Naive thymus-derived CD4-positive, alpha-beta T cell (primary cell): ENCODE measurements around the gene PUSL1. TPM values are rescaled to one million over a fixed set of nuclear protein-coding genes. Genes with fewer than 3 reads are reported as not detected.
A peak's percentile ranks its signal among the peaks of the same experiment; 100 is the strongest.

Experiments used
- ATAC-seq: fragments of 150-1000 bp; cut with Tn5 transposase; 2 replicates; pipeline ENCODE4 v1.10.0; 2021; ENCODE audit warnings: mild to moderate bottlenecking, moderate library complexity
- CTCF ChIA-PET: fragments of 350-600 bp; sonication (Branson Sonifier 250); formaldehyde crosslinking; loops from one replicate; lab custom pipeline; 2021; ENCODE audit warnings: antibody characterized with exemption; lab: Charles Lee
- POLR2A ChIA-PET: fragments of 350-600 bp; sonication (Branson Sonifier 250); formaldehyde crosslinking; loops from one replicate; lab custom pipeline; 2021; ENCODE audit warnings: antibody characterized with exemption, inconsistent platforms; lab: Charles Lee
- DNase-seq, 9 donors: peaks; one replicate each; pipeline versions ENCODE4 v3.0.0 to v3.0.0-alpha.2; 2020 to 2022; ENCODE audit warnings: mixed read lengths in 1 of 9
- H3K27ac ChIP-seq: one replicate; pipeline ENCODE4 v1.7.0; 2013; ENCODE audit warnings: mild to moderate bottlenecking, low read depth, low read length, moderate library complexity
- H3K27me3 ChIP-seq, 2 donors: one replicate each; pipeline ENCODE4 v1.7.0; 2013; ENCODE audit warnings: low read length in 2 of 2, mild to moderate bottlenecking in 2 of 2, moderate library complexity in 2 of 2; ENCODE audit not compliant: control insufficient read depth in 2 of 2, insufficient read depth in 2 of 2
- H3K36me3 ChIP-seq, 3 experiments: 1 replicate in 2 of 3; 2 replicates in 1 of 3; pipeline ENCODE4 v1.7.0; 2013; ENCODE audit warnings: low read length in 3 of 3, mild to moderate bottlenecking in 3 of 3, moderate library complexity in 1 of 3; ENCODE audit not compliant: insufficient read depth in 3 of 3, control insufficient read depth in 2 of 3
- H3K4me1 ChIP-seq, 2 donors: one replicate each; pipeline ENCODE4 v1.7.0; 2013; ENCODE audit warnings: low read length in 2 of 2, mild to moderate bottlenecking in 2 of 2, moderate library complexity in 1 of 2; ENCODE audit not compliant: control insufficient read depth in 2 of 2, insufficient read depth in 2 of 2
- H3K4me3 ChIP-seq: 2 replicates; pipeline ENCODE4 v1.7.0; 2013; ENCODE audit warnings: mild to moderate bottlenecking, low read length
- H3K9me3 ChIP-seq, 3 experiments: 1 replicate in 2 of 3; 2 replicates in 1 of 3; pipeline ENCODE4 v1.7.0; 2013; ENCODE audit warnings: low read length in 3 of 3; ENCODE audit not compliant: control insufficient read depth in 2 of 3
- H3K27ac Mint-ChIP-seq, 9 donors: one replicate each; pipeline ENCODE4 v1.8.0; 2020 to 2022; ENCODE audit warnings: mixed read lengths in 9 of 9, mild to moderate bottlenecking in 8 of 9, moderate library complexity in 5 of 9, inconsistent platforms in 2 of 9
- H3K27me3 Mint-ChIP-seq, 5 donors: one replicate each; pipeline ENCODE4 v1.8.0; 2021 to 2022; ENCODE audit warnings: mixed read lengths in 5 of 5, mild to moderate bottlenecking in 1 of 5
- H3K36me3 Mint-ChIP-seq, 5 donors: one replicate each; pipeline ENCODE4 v1.8.0; 2020 to 2022; ENCODE audit warnings: mixed read lengths in 5 of 5, mild to moderate bottlenecking in 3 of 5, inconsistent platforms in 1 of 5
- H3K4me1 Mint-ChIP-seq, 7 donors: one replicate each; pipeline ENCODE4 v1.8.0; 2020 to 2022; ENCODE audit warnings: mixed read lengths in 7 of 7, mild to moderate bottlenecking in 3 of 7, inconsistent platforms in 1 of 7
- H3K4me3 Mint-ChIP-seq, 10 donors: one replicate each; pipeline ENCODE4 v1.8.0; 2020 to 2022; ENCODE audit warnings: mild to moderate bottlenecking in 10 of 10, mixed read lengths in 10 of 10, moderate library complexity in 6 of 10, inconsistent platforms in 2 of 10
- H3K9me3 Mint-ChIP-seq, 11 donors: one replicate each; pipeline ENCODE4 v1.8.0; 2020 to 2022; ENCODE audit warnings: mixed read lengths in 11 of 11, mild to moderate bottlenecking in 4 of 11, inconsistent platforms in 1 of 11, moderate library complexity in 1 of 11
- intact Hi-C, 2 donors: fragments of 100-400 bp; cut with micrococcal nuclease; formaldehyde crosslinking; loops; one replicate each; pipeline ENCODE4 v1.15.1; 2023
- polyA plus RNA-seq, 2 donors: library from polyadenylated mRNA; unstranded; fragments of 300-500 nt; fragmentation: Illumina TruSeq; gene quantifications; one replicate each; pipeline ENCODE4 v1.2.3, GENCODE V29; 2021
- total RNA-seq, 6 experiments: library from RNA in 5 of 6; stranded (reverse) in 5 of 6; gene quantifications; 1 replicate in 5 of 6; 2 replicates in 1 of 6; pipeline ENCODE4 v1.2.3 and lab custom pipeline; 2021 to 2026

Gene PUSL1
- total and polyA plus RNA-seq, 7 experiments from 2014 or later = 16.2 to 26.1 (median 19.4) TPM

DNA sequence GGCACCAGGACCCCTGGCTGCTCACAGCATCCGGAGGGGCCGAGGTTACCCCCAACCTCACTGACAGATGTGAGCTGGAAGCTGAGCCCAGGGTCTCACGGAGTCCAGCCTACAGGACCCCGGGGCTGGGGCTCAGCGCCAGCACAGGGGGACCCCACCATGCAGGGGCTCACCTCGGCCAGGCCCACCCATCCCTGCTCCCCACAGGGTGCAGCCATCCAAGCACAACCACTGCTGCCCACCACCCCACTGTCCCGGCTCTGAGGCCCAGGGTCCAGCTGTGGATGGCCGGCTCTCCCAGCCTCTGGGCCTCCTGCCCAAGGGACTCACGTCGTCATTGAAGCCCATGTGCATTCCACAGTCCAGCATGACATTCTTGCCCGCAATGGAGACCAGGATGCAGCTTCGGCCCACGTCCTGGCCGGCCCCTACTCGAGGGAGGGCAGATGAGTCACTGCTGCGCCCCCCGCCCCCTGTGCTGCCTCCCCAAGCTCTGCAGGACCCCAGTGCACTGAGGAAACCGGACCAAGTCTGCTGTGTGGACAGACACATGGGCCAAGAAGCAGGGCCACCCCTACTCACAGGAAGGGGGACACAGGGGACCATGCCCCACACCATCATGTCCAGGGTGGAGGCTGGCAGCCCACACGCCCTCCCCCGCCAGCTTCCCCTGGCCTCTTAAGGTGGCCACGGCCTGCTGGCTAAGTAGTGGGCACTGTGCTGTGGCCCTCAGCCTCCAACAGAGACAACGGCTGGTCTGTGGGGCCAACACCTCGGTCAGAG, 12.5 kb downstream of the PUSL1 start:
- Histone ChIP-seq H3K36me3 (peaks cover 0 to 40% (median 0%) of the 10 kb centered on the region in 3 experiments), H3K9me3 (no peaks in the 10 kb centered on the region), H3K27me3 (no peaks in the 10 kb centered on the region), H3K27ac (peak overlapping the region; percentile 7), H3K4me3 (no peak overlapping the region), H3K4me1 (peaks cover 13 to 24% of the 10 kb centered on the region in 2 donors)
- peaks cover 12 to 44% (median 26%) of the 10 kb centered on the region in 7 donors for H3K4me1 Mint-ChIP-seq
- H3K4me3 Mint-ChIP-seq = peak overlapping the region in 1 of 10 donors; percentile 4
- intact Hi-C loops = no loop called here
- peaks cover 0 to 4% (median 0%) of the 10 kb centered on the region in 5 donors for H3K36me3 Mint-ChIP-seq
- DNase-seq (no peak), ATAC-seq (no peak)
- H3K9me3 Mint-ChIP-seq = peaks cover 0 to 3% (median 0%) of the 10 kb centered on the region in 11 donors
- no peaks in the 10 kb centered on the region for H3K27me3 Mint-ChIP-seq
- CTCF ChIA-PET = interaction anchor here (0.7 to 0.9 kb wide), 2 partner anchors 10 to 15 kb away, joined by 3 read pairs; no protein-coding TSS in a partner anchor
- POLR2A ChIA-PET = no interaction called here
- peak overlapping the region in 2 of 9 donors; percentile 51 to 57 for H3K27ac Mint-ChIP-seq

DNA sequence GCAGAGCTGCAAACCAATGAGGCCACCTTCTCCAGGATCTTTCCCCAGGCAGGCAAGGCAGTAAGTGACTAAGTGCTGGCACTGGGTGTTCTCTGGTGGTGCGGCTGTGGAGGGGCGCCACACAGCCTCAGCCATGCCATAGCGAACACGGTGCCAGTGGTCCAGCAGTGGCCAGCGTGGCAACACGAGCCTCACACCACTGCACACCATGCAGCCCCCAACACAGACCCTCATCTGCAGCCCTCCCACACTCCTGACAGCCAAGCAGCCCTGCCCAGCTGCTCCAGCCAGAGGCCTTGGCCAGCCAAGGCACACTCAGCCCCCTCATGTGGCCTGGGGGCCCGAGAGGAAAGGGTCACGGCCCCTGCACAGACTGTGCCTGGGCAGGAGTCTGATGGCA, 13.1 kb downstream of the PUSL1 start:
- ATAC-seq (no peak), DNase-seq (no peak)
- Mint-ChIP-seq H3K4me3 (peak overlapping the region in 2 of 10 donors; percentile 4 to 92), H3K36me3 (peaks cover 0 to 5% (median 0%) of the 10 kb centered on the region in 5 donors), H3K9me3 (peaks cover 0 to 3% (median 0%) of the 10 kb centered on the region in 11 donors), H3K27ac (peak overlapping the region in 1 of 9 donors; percentile 51), H3K27me3 (no peaks in the 10 kb centered on the region), H3K4me1 (peaks cover 12 to 50% (median 31%) of the 10 kb centered on the region in 7 donors)
- peak overlapping the region; percentile 26 for H3K27ac ChIP-seq
- H3K9me3 ChIP-seq = no peaks in the 10 kb centered on the region
- ChIA-PET CTCF (interaction anchor here (0.7 to 0.9 kb wide), 2 partner anchors 9 to 16 kb away, joined by 3 read pairs; no protein-coding TSS in a partner anchor), POLR2A (no interaction called here)
- peaks cover 0 to 40% (median 0%) of the 10 kb centered on the region in 3 experiments for H3K36me3 ChIP-seq
- no peak overlapping the region for H3K4me3 ChIP-seq
- H3K27me3 ChIP-seq = no peaks in the 10 kb centered on the region
- peaks cover 18 to 30% of the 10 kb centered on the region in 2 donors for H3K4me1 ChIP-seq
- intact Hi-C loops = no loop called here

DNA sequence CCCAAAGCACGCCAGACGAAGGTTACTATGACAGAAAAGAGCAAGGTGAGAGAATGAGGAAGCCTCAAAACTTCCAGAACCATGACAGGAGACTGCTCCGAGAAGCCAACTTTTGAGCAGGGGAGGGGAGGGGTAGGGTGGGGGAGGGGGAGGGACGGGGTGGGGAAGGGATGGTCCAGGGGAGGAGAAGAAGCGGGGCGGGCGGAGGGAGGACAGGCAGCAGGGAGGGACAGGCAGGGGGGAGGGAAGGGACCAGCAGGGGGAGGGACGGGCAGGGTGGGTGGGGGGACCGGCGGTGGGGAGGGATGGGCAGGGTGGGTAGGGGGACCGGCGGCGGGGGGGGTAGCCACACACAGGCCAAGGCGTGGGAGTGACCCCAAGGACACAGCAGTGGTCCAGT, 14.0 kb downstream of the PUSL1 start:
- CTCF ChIA-PET = no interaction called here
- intact Hi-C loops = no loop called here
- Mint-ChIP-seq H3K36me3 (peaks cover 0 to 3% (median 0%) of the 10 kb centered on the region in 5 donors), H3K9me3 (peaks cover 0 to 3% (median 0%) of the 10 kb centered on the region in 11 donors), H3K4me3 (peak overlapping the region; percentile 77 to 95 (median 81)), H3K27ac (peak overlapping the region in 8 of 9 donors; percentile 12 to 86 (median 72)), H3K4me1 (peaks cover 12 to 53% (median 32%) of the 10 kb centered on the region in 7 donors), H3K27me3 (no peaks in the 10 kb centered on the region)
- Histone ChIP-seq H3K36me3 (peaks cover 0 to 44% (median 0%) of the 10 kb centered on the region in 3 experiments), H3K4me1 (peaks cover 18 to 34% of the 10 kb centered on the region in 2 donors), H3K9me3 (no peaks in the 10 kb centered on the region), H3K4me3 (no peak overlapping the region), H3K27me3 (no peaks in the 10 kb centered on the region), H3K27ac (no peak overlapping the region)
- POLR2A ChIA-PET = no interaction called here
- ATAC-seq (no peak), DNase-seq (no peak)

DNA sequence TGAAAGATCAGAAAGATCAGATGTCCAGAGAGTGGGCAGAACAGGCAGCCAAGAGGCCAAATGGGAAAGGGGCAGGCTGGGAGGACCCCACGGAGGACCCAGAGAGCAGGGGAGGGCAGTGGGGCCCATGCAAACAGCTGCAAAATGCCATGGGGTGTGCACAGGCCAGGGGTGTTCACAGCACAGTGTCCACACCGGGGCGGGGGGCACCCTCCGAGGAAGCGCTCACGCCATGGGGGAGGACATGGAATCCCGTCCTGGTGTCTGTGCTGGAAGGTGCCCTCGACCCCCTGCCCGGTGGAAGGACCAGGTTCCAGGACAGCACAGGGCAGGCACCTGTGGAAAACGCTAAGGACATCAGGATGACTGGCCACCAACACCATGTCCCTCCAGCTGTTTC, 14.6 kb downstream of the PUSL1 start:
- Histone ChIP-seq H3K27ac (peak overlapping the region; percentile 32), H3K4me3 (no peak overlapping the region), H3K36me3 (peaks cover 0 to 47% (median 0%) of the 10 kb centered on the region in 3 experiments), H3K4me1 (peaks cover 18 to 34% of the 10 kb centered on the region in 2 donors), H3K27me3 (no peaks in the 10 kb centered on the region), H3K9me3 (no peaks in the 10 kb centered on the region)
- ATAC-seq = no peak
- H3K27me3 Mint-ChIP-seq = no peaks in the 10 kb centered on the region
- no peak for DNase-seq
- peaks cover 0 to 3% (median 0%) of the 10 kb centered on the region in 11 donors for H3K9me3 Mint-ChIP-seq
- H3K4me3 Mint-ChIP-seq = peak overlapping the region; percentile 78 to 95 (median 88)
- intact Hi-C loops = no loop called here
- peaks cover 0 to 3% (median 0%) of the 10 kb centered on the region in 5 donors for H3K36me3 Mint-ChIP-seq
- ChIA-PET POLR2A (no interaction called here), CTCF (interaction anchor here (0.6 kb wide), 1 partner anchor 202 kb away, joined by 3 read pairs; no protein-coding TSS in a partner anchor)
- peaks cover 12 to 53% (median 32%) of the 10 kb centered on the region in 7 donors for H3K4me1 Mint-ChIP-seq
- H3K27ac Mint-ChIP-seq = peak overlapping the region; percentile 60 to 94 (median 87)

DNA sequence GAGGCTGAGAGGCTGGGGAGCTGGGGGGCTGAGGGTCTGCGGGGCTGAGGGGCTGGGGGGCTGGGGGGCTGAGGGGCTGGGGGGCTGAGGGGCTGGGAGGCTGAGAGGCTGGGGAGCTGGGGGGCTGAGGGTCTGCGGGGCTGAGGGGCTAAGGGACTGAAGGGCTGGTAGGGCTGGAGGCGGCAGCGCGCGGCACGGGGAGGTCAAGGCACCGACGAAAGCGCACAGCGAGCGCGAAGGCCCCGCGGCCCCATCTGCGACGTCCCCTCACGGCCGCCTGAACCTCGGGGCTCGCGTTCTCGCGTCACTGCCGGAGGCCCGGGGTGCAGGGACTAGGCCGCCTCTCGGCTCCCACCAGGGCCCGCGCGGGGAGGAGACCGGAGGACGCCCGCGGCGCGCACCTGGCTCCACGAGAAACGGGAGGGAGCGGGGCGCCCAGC, 15.7 kb downstream of the PUSL1 start:
- Histone ChIP-seq H3K27ac (peak overlapping the region; percentile 92), H3K9me3 (no peaks in the 10 kb centered on the region), H3K4me1 (peaks cover 18 to 34% of the 10 kb centered on the region in 2 donors), H3K27me3 (no peaks in the 10 kb centered on the region), H3K36me3 (peaks cover 0 to 49% (median 0%) of the 10 kb centered on the region in 3 experiments), H3K4me3 (peak overlapping the region; percentile 74)
- H3K4me1 Mint-ChIP-seq = peaks cover 12 to 53% (median 34%) of the 10 kb centered on the region in 7 donors
- peaks cover 0 to 3% (median 0%) of the 10 kb centered on the region in 11 donors for H3K9me3 Mint-ChIP-seq
- peak overlapping the region in 5 of 9 donors; percentile 67 to 88 (median 76) for H3K27ac Mint-ChIP-seq
- ATAC-seq = no peak
- peaks cover 0 to 3% (median 0%) of the 10 kb centered on the region in 5 donors for H3K36me3 Mint-ChIP-seq
- intact Hi-C loops = loop anchor here (1.0 to 2.0 kb wide), 6 partner anchors 16 to 208 kb away; partner anchors contain the start of genes PUSL1 (in 2 of the 2), AURKAIP1 (in 1 of the 2), C1orf159 (in 1 of the 2) and CCNL2 (in 1 of the 2)
- no peaks in the 10 kb centered on the region for H3K27me3 Mint-ChIP-seq
- no peak for DNase-seq
- peak overlapping the region in 8 of 10 donors; percentile 18 to 92 (median 82) for H3K4me3 Mint-ChIP-seq
- ChIA-PET POLR2A (interaction anchor here (0.9 kb wide), 1 partner anchor 15 kb away, joined by 3 read pairs; no protein-coding TSS in a partner anchor), CTCF (interaction anchor here (0.7 kb wide), 1 partner anchor 200 kb away, joined by 3 read pairs; no protein-coding TSS in a partner anchor)
